AG04450 (cell line): ENCODE results near the gene STAT2. TPM values are rescaled to one million over a fixed set of nuclear protein-coding genes. Genes with fewer than 3 reads are reported as not detected.

Experiments used
- CTCF ChIA-PET: fragments of 300-600, 350-600 bp; formaldehyde crosslinking; extraction: SDS; loops from one replicate; lab custom pipeline; 2022; ENCODE audit warnings: antibody characterized with exemption, inconsistent platforms; lab: Charles Lee
- POLR2A ChIA-PET: fragments of 350-600 bp; formaldehyde crosslinking; extraction: SDS; loops from one replicate; lab custom pipeline; 2021; ENCODE audit warnings: antibody characterized with exemption, inconsistent platforms; lab: Yijun Ruan, JAX
- DNase-seq: peaks from one replicate; pipeline ENCODE4 v3.0.0-alpha.2; 2011; ENCODE audit warnings: low read depth, low spot score
- H3K27ac ChIP-seq: one replicate; pipeline ENCODE4 v1.5.1; 2012; ENCODE audit warnings: low read depth, low read length, control low read depth
- H3K27me3 ChIP-seq: one replicate; pipeline ENCODE4 v1.6.0; 2012; ENCODE audit warnings: low read length; ENCODE audit not compliant: control insufficient read depth, insufficient read depth
- H3K4me3 ChIP-seq: 2 replicates; pipeline ENCODE4 v1.5.1; 2011; ENCODE audit warnings: mild to moderate bottlenecking, low read depth, low read length, control low read depth
- H3K9me3 ChIP-seq: 2 replicates; pipeline ENCODE4 v1.5.1; 2012; ENCODE audit warnings: low read length; ENCODE audit not compliant: control insufficient read depth, insufficient read depth
- polyA plus RNA-seq: library from polyadenylated mRNA; depleted of rRNA; stranded (reverse); fragments of >200 nt; gene quantifications from 2 replicates; pipeline ENCODE4 v1.2.3, GENCODE V29; 2011
- TF ChIP-seq, protein P1 (sequence below): IDR thresholded peaks from 2 replicates; pipeline ENCODE4 v1.5.1; 2011; ENCODE audit warnings: low read depth, low read length, control low read depth, inconsistent platforms

The STAT2 gene
- polyA plus RNA-seq, 1 experiment = 179 TPM

DNA sequence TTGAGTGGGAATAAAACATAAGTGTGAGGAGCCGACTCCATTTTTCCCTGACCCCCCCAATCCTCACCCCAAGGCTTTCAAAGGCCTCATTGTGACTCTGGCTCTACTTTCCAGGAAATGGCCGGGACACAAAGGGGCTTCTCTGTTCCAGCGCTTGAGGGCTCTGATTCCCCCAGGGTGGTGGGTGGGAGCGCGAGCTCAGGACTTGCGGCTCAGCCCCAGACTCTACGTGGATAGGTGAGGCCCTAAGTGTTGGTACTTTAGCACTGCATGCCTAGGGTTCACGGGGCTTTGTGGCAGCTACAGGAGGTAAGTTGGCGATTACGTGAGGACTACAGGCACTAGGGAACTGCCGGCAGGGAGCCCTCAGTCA is 44.7 kb downstream of the STAT2 start:
- H3K27ac ChIP-seq = peak overlapping the region; percentile 68
- no peaks in the 10 kb centered on the region; the same call in 1 of the 2 replicates for H3K9me3 ChIP-seq
- CTCF ChIA-PET = interaction anchor here (0.5 to 3.1 kb wide), 6 partner anchors 43 to 442 kb away, joined by 3 to 16 read pairs (median 4); no protein-coding TSS in a partner anchor
- no peaks in the 10 kb centered on the region for H3K27me3 ChIP-seq
- POLR2A ChIA-PET = interaction anchor here (0.7 to 2.8 kb wide), 16 partner anchors 10 to 149 kb away, joined by 3 to 21 read pairs (median 6); partner anchors contain the start of genes CS, IL23A, PAN2 and RNF41
- H3K4me3 ChIP-seq = peak overlapping the region; percentile 96
- no peak for DNase-seq
- TF ChIP-seq, protein P1, sequence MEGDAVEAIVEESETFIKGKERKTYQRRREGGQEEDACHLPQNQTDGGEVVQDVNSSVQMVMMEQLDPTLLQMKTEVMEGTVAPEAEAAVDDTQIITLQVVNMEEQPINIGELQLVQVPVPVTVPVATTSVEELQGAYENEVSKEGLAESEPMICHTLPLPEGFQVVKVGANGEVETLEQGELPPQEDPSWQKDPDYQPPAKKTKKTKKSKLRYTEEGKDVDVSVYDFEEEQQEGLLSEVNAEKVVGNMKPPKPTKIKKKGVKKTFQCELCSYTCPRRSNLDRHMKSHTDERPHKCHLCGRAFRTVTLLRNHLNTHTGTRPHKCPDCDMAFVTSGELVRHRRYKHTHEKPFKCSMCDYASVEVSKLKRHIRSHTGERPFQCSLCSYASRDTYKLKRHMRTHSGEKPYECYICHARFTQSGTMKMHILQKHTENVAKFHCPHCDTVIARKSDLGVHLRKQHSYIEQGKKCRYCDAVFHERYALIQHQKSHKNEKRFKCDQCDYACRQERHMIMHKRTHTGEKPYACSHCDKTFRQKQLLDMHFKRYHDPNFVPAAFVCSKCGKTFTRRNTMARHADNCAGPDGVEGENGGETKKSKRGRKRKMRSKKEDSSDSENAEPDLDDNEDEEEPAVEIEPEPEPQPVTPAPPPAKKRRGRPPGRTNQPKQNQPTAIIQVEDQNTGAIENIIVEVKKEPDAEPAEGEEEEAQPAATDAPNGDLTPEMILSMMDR = no peak

DNA sequence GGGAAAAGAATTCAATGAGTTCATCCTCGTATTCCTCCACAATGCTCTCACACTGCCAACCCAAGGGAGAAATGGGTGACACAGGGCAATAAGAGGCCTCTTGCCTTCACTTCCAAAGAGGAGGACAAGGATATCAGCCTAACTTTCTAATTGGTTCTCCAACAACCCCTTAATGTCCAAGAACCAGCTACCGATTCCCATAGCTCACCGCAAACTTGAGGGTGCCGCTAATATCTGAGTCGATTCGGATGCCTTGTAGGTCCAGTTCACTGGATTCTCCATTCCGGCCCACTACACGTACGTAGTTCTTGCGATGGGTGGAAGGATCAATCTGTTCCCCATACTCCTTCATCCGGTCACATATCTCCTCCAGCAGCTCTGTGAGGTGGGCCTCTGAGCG is 48.9 kb downstream of the STAT2 start:
- no peaks in the 10 kb centered on the region for H3K27me3 ChIP-seq
- TF ChIP-seq, protein P1 = no peak
- POLR2A ChIA-PET = interaction anchor here (0.6 to 1.7 kb wide), 2 partner anchors 10 to 22 kb away, joined by 3 to 4 read pairs; no protein-coding TSS in a partner anchor
- CTCF ChIA-PET = interaction anchor here (0.5 to 2.3 kb wide), 3 partner anchors 21 to 153 kb away, joined by 3 to 6 read pairs (median 3); partner anchors contain the start of gene SMARCC2
- no peak overlapping the region for H3K4me3 ChIP-seq
- H3K9me3 ChIP-seq = no peaks in the 10 kb centered on the region; the same call in 1 of the 2 replicates
- no peak for DNase-seq
- H3K27ac ChIP-seq = no peak overlapping the region

DNA sequence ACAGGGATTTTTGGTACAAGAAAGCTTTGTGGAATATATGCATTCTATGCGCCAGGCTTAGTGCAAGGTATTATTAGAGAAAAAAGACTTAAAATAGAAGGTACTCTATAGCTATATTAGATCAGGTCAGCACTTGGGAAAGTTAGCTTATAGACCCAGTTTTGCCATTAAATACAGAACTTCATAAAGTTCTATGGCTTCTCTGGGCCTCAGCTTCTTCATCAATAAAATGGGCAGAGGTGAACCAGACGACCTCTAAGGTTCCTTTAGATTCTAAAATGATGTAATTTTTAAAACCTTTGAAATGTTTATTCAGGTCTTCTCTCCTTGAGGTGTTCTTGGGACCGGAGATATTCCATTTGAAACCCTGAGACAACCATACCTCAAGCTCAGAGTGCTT is 51.2 kb downstream of the STAT2 start:
- no peak overlapping the region for H3K4me3 ChIP-seq
- no peak overlapping the region for H3K27ac ChIP-seq
- no peak for DNase-seq
- ChIA-PET CTCF (interaction anchor here (1.2 to 1.3 kb wide), 3 partner anchors 9 to 155 kb away, joined by 3 to 5 read pairs (median 3); partner anchors contain the start of gene CS), POLR2A (interaction anchor here (0.6 kb wide), 1 partner anchor 7 kb away, joined by 4 read pairs; no protein-coding TSS in a partner anchor)
- TF ChIP-seq, protein P1 = no peak
- no peaks in the 10 kb centered on the region for H3K9me3 ChIP-seq
- no peaks in the 10 kb centered on the region for H3K27me3 ChIP-seq

DNA sequence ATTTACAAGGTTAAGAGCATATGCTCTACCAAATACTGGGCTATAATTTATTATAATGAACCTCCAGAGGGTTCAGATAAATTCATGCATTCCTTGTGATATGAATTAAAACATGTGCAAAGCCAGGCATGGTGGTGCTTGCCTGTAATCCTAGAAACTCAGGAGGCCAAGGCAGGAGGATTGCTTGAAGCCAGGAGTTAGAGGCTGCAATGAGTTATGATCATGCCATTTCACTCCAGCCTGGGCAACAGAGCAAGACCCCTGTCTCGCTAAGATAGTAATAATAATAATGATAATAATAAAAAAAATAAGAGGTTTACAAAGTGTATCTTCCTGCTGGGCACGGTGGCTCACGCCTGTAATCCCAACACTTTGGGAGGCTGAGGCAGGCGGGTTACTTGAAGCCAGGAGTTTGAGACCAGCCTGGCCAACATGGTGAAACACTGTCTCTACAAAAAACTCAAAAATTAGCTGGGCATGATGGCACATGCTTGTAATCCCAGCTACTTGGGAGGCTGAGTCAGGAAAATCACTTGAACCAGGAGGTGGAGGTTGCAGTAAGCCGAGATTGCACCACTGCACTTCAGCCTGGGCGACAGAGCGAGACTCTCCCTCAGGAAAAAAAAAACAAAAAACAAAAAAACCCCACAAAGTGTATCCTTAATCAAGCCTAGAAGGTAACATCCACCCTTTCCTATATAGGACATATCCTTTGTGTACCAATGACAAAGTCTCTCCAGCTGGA is 52.5 kb downstream of the STAT2 start:
- H3K27me3 ChIP-seq = no peaks in the 10 kb centered on the region
- ChIA-PET POLR2A (no interaction called here), CTCF (no interaction called here)
- TF ChIP-seq, protein P1 = no peak
- H3K9me3 ChIP-seq = no peaks in the 10 kb centered on the region
- H3K27ac ChIP-seq = no peak overlapping the region
- no peak for DNase-seq
- no peak overlapping the region for H3K4me3 ChIP-seq
